Stomach (tissue), 4 donors: ENCODE data around the gene PDS5A.

Source experiments
- CTCF ChIP-seq, 7 experiments: fragments of 450-650 bp in 4 of 7; fragments of 200-600 bp in 3 of 7; sonication (generic) in 3 of 7; IDR thresholded peaks; one replicate each; pipeline ENCODE4 v1.5.1; 2016 to 2019; ENCODE audit warnings: antibody characterized with exemption in 7 of 7, control low read depth in 2 of 7, mild to moderate bottlenecking in 1 of 7
- EP300 ChIP-seq: sonication (generic); formaldehyde crosslinking; IDR thresholded peaks from one replicate; pipeline ENCODE4 v1.6.1; 2017; ENCODE audit warnings: antibody characterized with exemption
- POLR2A ChIP-seq, 4 donors: fragments of 450-650 bp; IDR thresholded peaks; one replicate each; pipeline ENCODE4 v1.6.1; 2016; ENCODE audit warnings: antibody characterized with exemption in 4 of 4, control low read depth in 2 of 4, mild to moderate bottlenecking in 1 of 4, moderate library complexity in 1 of 4
- POLR2AphosphoS5 ChIP-seq, 3 donors: sonication (generic); formaldehyde crosslinking; IDR thresholded peaks; one replicate each; pipeline ENCODE4 v1.6.1; 2016; ENCODE audit warnings: antibody characterized with exemption in 3 of 3

DNA sequence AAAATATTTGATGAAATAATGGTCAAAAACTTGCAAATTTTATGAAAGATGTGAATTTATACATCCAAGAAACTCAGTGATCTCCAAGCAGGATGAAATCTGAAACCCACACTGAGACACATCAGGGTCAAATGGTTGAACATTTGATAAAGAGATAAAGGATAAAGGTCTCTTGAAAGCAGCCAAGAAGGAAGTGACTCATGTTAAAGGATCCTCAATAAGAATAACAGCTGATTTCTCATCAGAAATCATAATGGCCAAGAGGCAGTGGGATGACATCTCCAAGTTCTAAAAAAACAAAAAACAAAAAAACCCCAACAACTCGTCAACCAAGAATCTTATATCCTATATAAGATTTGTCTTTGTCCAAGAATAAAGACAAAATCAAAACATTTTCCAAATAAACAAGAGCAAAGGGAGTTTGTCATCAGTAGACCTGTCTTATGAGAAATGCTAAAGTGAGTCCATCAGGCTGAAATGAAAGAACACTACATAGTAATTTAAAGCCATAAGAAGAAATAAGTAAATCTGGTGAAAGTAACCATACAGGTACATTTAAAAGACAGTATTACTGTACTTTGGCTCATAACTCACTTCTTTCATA, 121.7 kb downstream of the PDS5A start:
- TF ChIP-seq CTCF (IDR thresholded peaks at IDR 0.05) (no peak), POLR2A (IDR thresholded peaks at IDR 0.05) (no peak), POLR2AphosphoS5 (IDR thresholded peaks at IDR 0.05) (no peak), EP300 (no peak)
